GM19239 (cell line): Measurements from ENCODE around the gene FOXF1.

Experiments
- DNase-seq: peaks from one replicate; pipeline ENCODE4 v3.0.0; 2011; ENCODE audit warnings: low spot score; ENCODE audit not compliant: insufficient read length
- FAIRE-seq: peaks from 2 replicates; lab custom pipeline; 2011; peaks lifted over from hg19 to GRCh38; lab: Jason Lieb, UNC

FOXF1 gene

GRCh38 chr16:86549076-86549892 is 39.0 kb downstream of the FOXF1 start:
- FAIRE-seq, result no peak
- DNase-seq, result no peak

DNA sequence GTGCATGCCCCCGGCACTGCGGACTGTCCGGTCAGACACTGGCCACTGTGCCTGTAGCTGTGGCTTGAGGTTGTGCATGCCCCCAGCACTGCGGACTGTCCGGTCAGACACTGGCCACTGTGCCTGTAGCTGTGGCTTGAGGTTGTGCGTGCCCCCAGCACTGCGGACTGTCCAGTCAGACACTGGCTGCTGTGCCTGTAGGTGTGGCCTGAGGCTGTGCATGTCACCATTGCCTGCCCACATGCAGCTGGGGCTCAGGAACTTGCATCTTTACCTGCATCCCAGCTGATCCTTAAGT is 39.5 kb downstream of the FOXF1 start:
- FAIRE-seq (no peak), DNase-seq (no peak)

DNA sequence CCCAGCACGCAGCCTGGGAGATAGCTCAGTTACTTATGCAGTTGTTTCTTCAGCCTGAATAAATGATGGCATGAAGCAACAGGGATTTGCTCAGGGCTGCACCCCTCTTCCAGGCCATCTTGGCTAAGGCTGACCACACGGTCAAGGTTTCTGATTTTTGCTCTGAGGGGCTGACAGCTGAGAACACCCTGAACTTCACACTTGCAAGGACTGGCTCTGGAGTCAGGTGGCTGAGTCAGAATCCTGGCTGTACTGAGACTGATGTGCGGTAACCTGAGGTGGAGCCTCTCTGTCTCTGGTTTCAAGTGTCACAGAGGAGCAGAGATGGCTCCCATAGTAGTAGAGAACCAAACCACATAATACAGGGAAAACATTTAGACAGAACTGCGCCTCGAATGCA is 40.0 kb downstream of the FOXF1 start:
- FAIRE-seq, result no peak
- DNase-seq, result no peak

DNA sequence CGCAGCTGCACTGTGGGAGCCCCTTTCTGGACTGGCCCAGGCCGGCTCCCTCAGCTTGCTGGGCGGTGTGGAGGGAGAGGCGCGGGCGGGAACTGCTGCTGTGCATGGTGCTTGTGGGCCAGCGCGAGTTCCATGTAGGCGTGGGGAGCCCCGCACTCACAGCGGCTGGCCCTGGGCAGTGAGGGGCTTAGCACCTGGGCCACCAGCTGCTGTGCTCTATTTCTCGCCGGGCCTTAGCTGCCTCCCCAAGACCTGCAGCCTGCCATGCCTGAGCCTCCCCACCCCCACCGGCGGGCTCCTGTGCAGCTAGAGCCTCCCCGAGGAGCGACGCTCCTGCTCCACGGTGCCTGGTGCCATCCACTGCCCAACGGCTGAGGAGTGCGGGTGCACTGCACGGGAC is 43.0 kb downstream of the FOXF1 start:
- FAIRE-seq, result no peak

DNA sequence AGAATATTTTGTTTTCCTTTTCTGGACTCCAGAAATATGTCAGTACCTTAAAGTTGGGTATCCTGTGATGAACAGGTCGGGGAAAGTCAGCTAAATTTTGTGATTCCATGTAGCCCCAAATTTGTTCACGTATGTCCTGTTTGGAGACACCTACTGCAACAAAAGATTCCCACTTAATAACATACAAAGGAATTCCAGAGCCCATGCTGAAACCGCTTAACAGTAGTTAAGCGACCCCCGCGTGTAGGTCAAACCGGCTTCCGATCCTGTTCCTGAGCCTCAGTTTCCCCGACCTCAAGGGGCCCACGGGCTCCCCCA is 44.2 kb downstream of the FOXF1 start:
- FAIRE-seq (peak; percentile 53), DNase-seq (no peak)

More for the DNA sequence above, 43.0 kb downstream of the FOXF1 start:
- no peak for DNase-seq

GRCh38 chr16:86554917-86555703 is 44.8 kb downstream of the FOXF1 start, which contains the start of gene MTHFSD:
MTHFSD (minus strand) TSS chr16:86555235; CDS start chr16:86555184, 51 bp downstream.
- DNase-seq (peak; percentile 97), FAIRE-seq (peak; percentile 96)

DNA sequence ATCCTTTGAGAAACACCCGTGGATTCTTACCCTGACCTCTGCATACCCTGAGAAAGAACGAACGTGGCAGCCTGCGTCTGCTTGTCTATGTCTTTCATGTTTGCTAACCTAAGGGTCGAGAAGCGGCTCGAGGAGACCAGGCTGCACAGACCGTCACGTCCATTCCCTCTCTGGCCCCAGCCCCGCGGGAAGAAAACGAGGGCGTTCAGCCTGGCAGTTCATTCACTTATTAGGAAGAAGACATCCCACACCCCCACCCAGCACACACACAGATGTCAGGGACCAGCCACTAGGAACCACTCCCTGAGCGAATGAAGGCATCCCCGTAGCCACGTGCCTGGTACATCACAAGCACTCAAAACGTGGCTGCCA is 45.4 kb downstream of the FOXF1 start:
- DNase-seq (no peak), FAIRE-seq (no peak)

DNA sequence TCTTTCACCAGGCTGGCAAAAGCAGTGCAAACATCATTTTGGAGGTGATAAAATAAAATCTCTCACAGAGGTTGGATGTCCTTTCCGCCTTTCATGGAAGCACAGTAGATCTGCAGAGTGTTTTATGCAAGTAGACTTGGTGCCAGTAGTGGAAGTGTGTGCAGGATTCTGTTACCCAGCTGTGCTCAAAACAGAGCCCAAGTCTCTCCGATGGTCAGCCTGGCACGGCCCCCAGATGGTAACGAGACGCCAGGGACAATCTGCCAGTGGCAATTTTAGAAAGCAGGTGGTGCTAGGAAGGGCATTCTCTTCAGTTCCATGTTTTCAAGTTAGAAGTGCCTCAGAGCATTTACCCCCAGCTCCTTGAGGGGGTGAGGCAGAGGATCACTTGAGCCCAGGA is 46.2 kb downstream of the FOXF1 start:
- no peak for DNase-seq

GRCh38 chr16:86557587-86557986 is 47.3 kb downstream of the FOXF1 start:
- no peak for DNase-seq
- no peak for FAIRE-seq

More for the DNA sequence above, 46.2 kb downstream of the FOXF1 start:
- FAIRE-seq, result no peak

DNA sequence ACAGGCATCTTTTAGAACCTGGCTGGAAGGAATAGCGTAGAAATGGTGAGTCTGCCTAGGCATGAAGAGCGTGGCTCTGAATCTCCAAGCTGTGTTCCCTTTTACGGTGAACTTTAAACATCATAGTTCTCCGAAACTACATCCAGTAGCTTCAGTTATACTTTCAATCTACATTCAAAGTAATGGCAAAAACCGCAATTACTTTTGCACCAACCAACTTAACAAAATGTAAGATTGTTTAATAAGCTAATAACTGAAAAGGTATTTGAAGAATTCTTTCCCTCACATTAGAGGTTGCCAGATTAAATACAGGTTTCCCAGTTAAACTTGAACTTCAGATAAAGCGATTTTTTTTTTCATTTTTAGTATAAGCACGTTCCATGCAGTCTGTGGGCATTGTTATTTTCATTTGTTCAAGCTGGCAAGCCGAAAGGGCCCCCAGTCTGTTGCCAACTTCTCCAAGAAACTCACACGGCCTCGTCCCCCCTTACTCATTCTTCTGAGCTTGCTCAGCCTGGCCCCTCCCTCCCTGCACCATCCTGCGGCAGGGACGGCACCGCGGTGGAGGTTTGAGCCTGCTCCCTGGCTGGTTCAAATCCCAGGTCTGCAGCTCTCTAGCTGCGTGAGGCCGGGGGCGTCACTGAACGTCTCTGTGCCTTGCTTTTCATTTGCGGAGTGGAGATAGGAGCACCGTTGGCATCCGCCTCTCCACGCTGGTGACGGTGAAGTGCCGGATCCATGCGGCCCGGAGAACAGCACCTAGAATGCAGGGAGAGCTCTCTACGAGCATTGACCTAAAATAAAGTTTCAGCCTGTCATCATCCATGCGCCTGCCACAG is 48.2 kb downstream of the FOXF1 start:
- DNase-seq, result no peak
- no peak for FAIRE-seq

DNA sequence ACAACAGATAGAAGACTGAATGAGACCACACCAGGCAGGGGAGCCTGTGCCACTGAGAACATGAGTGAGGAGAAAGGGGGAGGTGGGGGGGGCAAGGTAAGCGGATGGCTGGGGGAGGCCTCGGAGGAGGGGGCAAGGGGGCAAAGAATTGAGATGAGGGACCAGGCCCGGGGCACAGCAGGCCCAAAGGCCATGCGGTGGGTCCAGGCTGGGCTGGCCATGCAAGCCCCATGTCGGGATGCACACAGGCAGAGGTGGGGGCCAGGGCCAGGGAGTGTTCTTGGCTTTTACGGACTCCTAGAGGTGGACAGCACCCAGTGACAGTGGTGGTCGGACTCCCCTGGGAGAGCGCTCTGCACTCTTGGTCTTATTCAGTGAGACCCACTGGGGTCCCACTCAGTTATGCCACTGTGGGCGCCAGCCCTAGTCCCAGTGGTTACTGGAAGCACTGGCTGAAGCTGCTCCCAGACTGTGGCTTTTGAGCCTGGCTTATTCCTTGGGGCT is 49.5 kb downstream of the FOXF1 start:
- DNase-seq, result no peak
- no peak for FAIRE-seq

- no peak for FAIRE-seq
Observed at GRCh38 chr16:86562356-86562755, 52.0 kb downstream of the FOXF1 start.

GRCh38 chr16:86563469-86564345 is 53.4 kb downstream of the FOXF1 start:
- FAIRE-seq (peak; percentile 92), DNase-seq (peak; percentile 90)

More at GRCh38 chr16:86562356-86562755, 52.0 kb downstream of the FOXF1 start:
- no peak for DNase-seq
